ENCODE results near the gene AHCYL1. TPM values are rescaled to one million over a fixed set of nuclear protein-coding genes. Genes with fewer than 3 reads are reported as not detected.

Gene AHCYL1
- total RNA-seq, 2 donors from 2014 or later = 78.9 to 96.0 TPM

GRCh38 chr1:110017792-110018191 lies 33.2 kb downstream of the AHCYL1 start:
- WGBS, 2 experiments (ENCODE audit: insufficient coverage in 1 of 2, insufficient read length in 1 of 2) = 98 to 100% methylated on average over 3 of the region's 3 CpGs
- Mint-ChIP-seq H3K4me3 (no peak overlapping the region), H3K4me1 (no peaks in the 10 kb centered on the region), H3K27me3 (ENCODE audit: insufficient read depth) (no peaks in the 10 kb centered on the region), H3K27ac (no peak overlapping the region), H3K9me3 (no peaks in the 10 kb centered on the region), H3K36me3 (ENCODE audit: low read depth) (peaks cover 82% of the 10 kb centered on the region)
- Histone ChIP-seq H3K27ac (ENCODE audit: low read depth, low read length) (no peak overlapping the region), H3K9ac (ENCODE audit: extremely low read depth, low read length, poor library complexity, severe bottlenecking) (no peak overlapping the region), H3K4me3 (ENCODE audit: low read length) (no peak overlapping the region), H3K4me1 (ENCODE audit: control insufficient read depth, insufficient read depth, low read length) (no peaks in the 10 kb centered on the region), H3K36me3 (ENCODE audit: control insufficient read depth, insufficient read depth, low read length) (peaks cover 96% of the 10 kb centered on the region), H3K27me3 (ENCODE audit: control insufficient read depth, insufficient read depth, low read length, poor library complexity, severe bottlenecking) (no peaks in the 10 kb centered on the region), H3K9me3 (ENCODE audit: control insufficient read depth, low read length) (no peaks in the 10 kb centered on the region)
- TF ChIP-seq CTCF (conservative IDR thresholded peaks at IDR 0.05) = no peak
- DNase-seq = no peak

- Mint-ChIP-seq H3K27ac (no peak overlapping the region), H3K36me3 (ENCODE audit: low read depth) (peaks cover 85% of the 10 kb centered on the region)
- 95 to 96% methylated on average over 9 of the region's 9 CpGs for WGBS, 2 experiments (ENCODE audit: insufficient coverage in 1 of 2, insufficient read length in 1 of 2)
These were observed 33.8 kb downstream of the AHCYL1 start for GRCh38 chr1:110018396-110018795.

GRCh38 chr1:110019770-110020169 lies 35.2 kb downstream of the AHCYL1 start:
- peaks cover 100% of the 10 kb centered on the region for H3K36me3 ChIP-seq (ENCODE audit: control insufficient read depth, insufficient read depth, low read length)
- H3K27ac Mint-ChIP-seq = no peak overlapping the region

More at GRCh38 chr1:110018396-110018795, 33.8 kb downstream of the AHCYL1 start:
- no peak for TF ChIP-seq CTCF (conservative IDR thresholded peaks at IDR 0.05)
- Histone ChIP-seq H3K36me3 (ENCODE audit: control insufficient read depth, insufficient read depth, low read length) (peaks cover 96% of the 10 kb centered on the region), H3K27me3 (ENCODE audit: control insufficient read depth, insufficient read depth, low read length, poor library complexity, severe bottlenecking) (no peaks in the 10 kb centered on the region), H3K4me1 (ENCODE audit: control insufficient read depth, insufficient read depth, low read length) (no peaks in the 10 kb centered on the region), H3K9me3 (ENCODE audit: control insufficient read depth, low read length) (no peaks in the 10 kb centered on the region), H3K4me3 (ENCODE audit: low read length) (no peak overlapping the region), H3K27ac (ENCODE audit: low read depth, low read length) (no peak overlapping the region), H3K9ac (ENCODE audit: extremely low read depth, low read length, poor library complexity, severe bottlenecking) (no peak overlapping the region)
- no peaks in the 10 kb centered on the region for H3K27me3 Mint-ChIP-seq (ENCODE audit: insufficient read depth)
- H3K4me3 Mint-ChIP-seq = no peak overlapping the region
- no peaks in the 10 kb centered on the region for H3K4me1 Mint-ChIP-seq
- no peak for DNase-seq
- no peaks in the 10 kb centered on the region for H3K9me3 Mint-ChIP-seq

More at GRCh38 chr1:110019770-110020169, 35.2 kb downstream of the AHCYL1 start:
- Histone ChIP-seq H3K27ac (ENCODE audit: low read depth, low read length) (no peak overlapping the region), H3K4me1 (ENCODE audit: control insufficient read depth, insufficient read depth, low read length) (no peaks in the 10 kb centered on the region), H3K9me3 (ENCODE audit: control insufficient read depth, low read length) (no peaks in the 10 kb centered on the region), H3K4me3 (ENCODE audit: low read length) (no peak overlapping the region), H3K9ac (ENCODE audit: extremely low read depth, low read length, poor library complexity, severe bottlenecking) (no peak overlapping the region), H3K27me3 (ENCODE audit: control insufficient read depth, insufficient read depth, low read length, poor library complexity, severe bottlenecking) (no peaks in the 10 kb centered on the region)
- TF ChIP-seq CTCF (conservative IDR thresholded peaks at IDR 0.05) = no peak
- no peak overlapping the region for H3K4me3 Mint-ChIP-seq
- no peaks in the 10 kb centered on the region for H3K27me3 Mint-ChIP-seq (ENCODE audit: insufficient read depth)
- DNase-seq = no peak
- no peaks in the 10 kb centered on the region for H3K9me3 Mint-ChIP-seq
- H3K4me1 Mint-ChIP-seq = no peaks in the 10 kb centered on the region
- peaks cover 91% of the 10 kb centered on the region for H3K36me3 Mint-ChIP-seq (ENCODE audit: low read depth)
- 89% methylated on average over 1 of the region's 1 CpG; no CpG with 5 or more reads in 1 of the 2 experiments for WGBS, 2 experiments (ENCODE audit: insufficient coverage in 1 of 2, insufficient read length in 1 of 2)

Measured in endodermal cell (in vitro differentiated cells).